ENCODE measurements around the gene SCO2. TPM values are rescaled to one million over a fixed set of nuclear protein-coding genes. Genes with fewer than 3 reads are reported as not detected.

Gene SCO2
- total and polyA plus RNA-seq, 9 of the 15 experiments (the other 6 are each of a cell fraction or from before 2014, with no cell fraction given) = 0.34 to 4.0 (median 1.1) TPM; not detected in 3

GRCh38 chr22:50485221-50486131, 39.9 kb downstream of the SCO2 start (continued):
- TF ChIP-seq RNF2 (IDR thresholded peaks at IDR 0.05) (no peak), MLX (CRISPR knock-in tag; conservative IDR thresholded peaks at IDR 0.05) (no peak), ZNF668 (CRISPR knock-in tag; IDR thresholded peaks at IDR 0.05) (no peak), DPF2 (IDR thresholded peaks at IDR 0.05) (no peak), CGGBP1 (CRISPR knock-in tag; IDR thresholded peaks at IDR 0.05) (no peak), YBX1 (IDR thresholded peaks at IDR 0.05) (no peak), E4F1 (CRISPR knock-in tag; IDR thresholded peaks at IDR 0.05; ENCODE audit: borderline replicate concordance) (no peak), ATF4 (CRISPR knock-in tag; IDR thresholded peaks at IDR 0.05) (no peak), ZNF695 (CRISPR knock-in tag; IDR thresholded peaks at IDR 0.05) (no peak), VEZF1 (CRISPR knock-in tag; IDR thresholded peaks at IDR 0.05) (no peak), ASH1L (IDR thresholded peaks at IDR 0.05; ENCODE audit: borderline replicate concordance, low read depth, partially characterized antibody) (no peak), MLLT1 (IDR thresholded peaks at IDR 0.05) (no peak), BACH1 (tag; IDR thresholded peaks at IDR 0.05) (no peak), MAX (CRISPR knock-in tag; IDR thresholded peaks at IDR 0.05) (peak; percentile 52), MCM3 (IDR thresholded peaks at IDR 0.05) (no peak), NCOA4 (IDR thresholded peaks at IDR 0.05; ENCODE audit: partially characterized antibody) (no peak), ZC3H11A (IDR thresholded peaks at IDR 0.05; ENCODE audit: low read depth, low read length) (no peak), ZNF384 (IDR thresholded peaks at IDR 0.05; ENCODE audit: low read depth, low read length) (peak; percentile 53; the same call in 1 of the 2 replicates), EZH2 (IDR thresholded peaks at IDR 0.05; ENCODE audit: borderline replicate concordance, low read depth, low read length) (no peak), POU5F1 (IDR thresholded peaks at IDR 0.05; ENCODE audit: borderline replicate concordance, low read depth, low read length, partially characterized antibody) (no peak)
